Measurements from ENCODE around the gene CKMT1B.
"Not testable (repeated sequence)": the region's sequence is repeated elsewhere in the genome, so short reads cannot be mapped to it uniquely, and the experiment has no call there.

CKMT1B gene

GRCh38 chr15:43638464-43639204 lies 44.8 kb downstream of the CKMT1B start:
- not testable (repeated sequence) for DNase-seq

Data from activated CD4-positive, alpha-beta T cell treated with anti-CD3 and anti-CD28 coated beads, Interleukin-2, amount 50 U/mL, for 48 hours (primary cell).